Adrenal gland (tissue), 5 donors: Measurements from ENCODE around the gene ARL5C.

Source experiments
- POLR2A ChIP-seq, 2 donors: fragments of 450-650 bp; IDR thresholded peaks; one replicate each; pipeline ENCODE4 v1.6.1; 2017; ENCODE audit warnings: antibody characterized with exemption in 2 of 2, mild to moderate bottlenecking in 2 of 2, moderate library complexity in 1 of 2
- TF ChIP-seq, protein P1 (sequence below), 6 experiments: fragments of 450-650 bp in 4 of 6; fragments of 200-600 bp in 2 of 6; sonication (generic) in 1 of 6; IDR thresholded peaks; 1 replicate in 5 of 6; 2 replicates in 1 of 6; pipeline versions ENCODE4 v1.5.1 to v1.8.0; 2016 to 2021; ENCODE audit warnings: antibody characterized with exemption in 6 of 6, mild to moderate bottlenecking in 2 of 6, moderate library complexity in 1 of 6
- donor health status: DM: no; HTN: no; CAD: no.

DNA sequence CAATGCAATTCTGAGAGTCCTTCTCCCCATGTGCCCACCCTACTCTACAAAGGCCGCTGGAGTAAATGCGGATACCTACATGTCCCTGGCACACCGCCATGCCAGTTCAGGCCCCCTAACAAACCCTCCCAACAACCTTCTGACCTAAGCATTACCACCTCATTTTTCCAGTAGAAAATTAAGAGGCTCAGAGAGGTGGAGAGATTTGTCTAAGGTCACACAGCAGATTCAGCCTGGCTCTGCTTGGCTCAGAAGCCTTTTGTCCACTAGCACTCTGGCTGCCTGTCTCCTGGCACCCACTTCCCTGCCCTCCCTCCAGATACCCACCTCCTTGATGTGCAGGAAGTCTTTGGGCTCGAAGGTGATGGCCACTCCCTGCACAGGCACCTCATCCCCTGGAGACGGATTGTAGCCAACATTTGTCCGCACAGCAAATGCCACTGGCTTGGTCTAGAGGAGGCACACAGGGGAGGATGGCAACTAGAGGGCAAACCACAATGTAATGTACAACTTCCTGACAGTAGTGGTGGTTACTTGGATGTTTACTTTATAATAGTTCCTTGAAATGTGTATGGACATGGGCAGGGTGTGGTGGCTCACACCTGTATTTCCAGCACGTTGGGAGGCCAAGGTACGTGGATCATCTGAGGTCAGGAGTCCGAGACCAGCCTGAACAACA lies 21.3 kb upstream of the ARL5C start:
- TF ChIP-seq, protein P1, sequence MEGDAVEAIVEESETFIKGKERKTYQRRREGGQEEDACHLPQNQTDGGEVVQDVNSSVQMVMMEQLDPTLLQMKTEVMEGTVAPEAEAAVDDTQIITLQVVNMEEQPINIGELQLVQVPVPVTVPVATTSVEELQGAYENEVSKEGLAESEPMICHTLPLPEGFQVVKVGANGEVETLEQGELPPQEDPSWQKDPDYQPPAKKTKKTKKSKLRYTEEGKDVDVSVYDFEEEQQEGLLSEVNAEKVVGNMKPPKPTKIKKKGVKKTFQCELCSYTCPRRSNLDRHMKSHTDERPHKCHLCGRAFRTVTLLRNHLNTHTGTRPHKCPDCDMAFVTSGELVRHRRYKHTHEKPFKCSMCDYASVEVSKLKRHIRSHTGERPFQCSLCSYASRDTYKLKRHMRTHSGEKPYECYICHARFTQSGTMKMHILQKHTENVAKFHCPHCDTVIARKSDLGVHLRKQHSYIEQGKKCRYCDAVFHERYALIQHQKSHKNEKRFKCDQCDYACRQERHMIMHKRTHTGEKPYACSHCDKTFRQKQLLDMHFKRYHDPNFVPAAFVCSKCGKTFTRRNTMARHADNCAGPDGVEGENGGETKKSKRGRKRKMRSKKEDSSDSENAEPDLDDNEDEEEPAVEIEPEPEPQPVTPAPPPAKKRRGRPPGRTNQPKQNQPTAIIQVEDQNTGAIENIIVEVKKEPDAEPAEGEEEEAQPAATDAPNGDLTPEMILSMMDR (IDR thresholded peaks at IDR 0.05) = no peak
- TF ChIP-seq POLR2A (IDR thresholded peaks at IDR 0.05) = no peak
